K562 (cell line): ENCODE results near the gene MCMBP. TPM values are rescaled to one million over a fixed set of nuclear protein-coding genes. Genes with fewer than 3 reads are reported as not detected.

Experiments
- ATAC-seq: fragments of 200-7000 bp; cut with Tn5 transposase; 3 replicates; pipeline ENCODE4 v1.9.1; 2020; ENCODE audit warnings: moderate library complexity
- BruUV-seq: library from RNA; stranded (reverse); fragments of 400-500 nt; replicated peaks from 2 replicates; lab custom pipeline; 2021; lab: Mats Ljungman, UMichigan
- CTCF ChIA-PET: fragments of 300-600 bp; formaldehyde crosslinking; extraction: SDS; loops from one replicate; lab custom pipeline; 2021; ENCODE audit warnings: low intra/inter-chr PET ratio; lab: Yijun Ruan, JAX
- POLR2A ChIA-PET: fragments of 300-600, 350-650 bp; sonication (Branson Sonifier 250); formaldehyde crosslinking; extraction: SDS; loops from one replicate; lab custom pipeline; 2021; ENCODE audit warnings: antibody characterized with exemption, inconsistent platforms; lab: Yijun Ruan, JAX
- DNase-seq, 4 experiments: peaks; one replicate each; pipeline versions ENCODE4 v3.0.0 to v3.0.0-alpha.2; 2011 to 2018; ENCODE audit warnings: low spot score in 3 of 4, mixed read lengths in 3 of 4; ENCODE audit errors: extremely low read depth in 1 of 4
- FAIRE-seq: peaks from 2 replicates; lab custom pipeline; 2011; peaks lifted over from hg19 to GRCh38; lab: Jason Lieb, UNC
- H2AFZ ChIP-seq: 2 replicates; pipeline ENCODE4 v1.6.0; 2011; ENCODE audit warnings: low read depth, low read length, control low read depth, inconsistent platforms
- H3K27ac ChIP-seq: fragments of 200-600 bp; 3 replicates; pipeline ENCODE4 v1.8.0; 2011; ENCODE audit warnings: low read depth, mild to moderate bottlenecking, control low read depth, inconsistent platforms, low read length, moderate library complexity, mixed read lengths; ENCODE audit errors: extremely low read depth
- H3K27me3 ChIP-seq, 2 experiments: fragments of 300-600 bp in 1 of 2; 2 replicates in 1 of 2; 3 replicates in 1 of 2; pipeline versions ENCODE4 v1.6.0 to v1.8.0; 2011; ENCODE audit warnings: inconsistent platforms in 2 of 2, low read length in 2 of 2, mild to moderate bottlenecking in 1 of 2, mixed read lengths in 1 of 2, moderate library complexity in 1 of 2; ENCODE audit not compliant: control insufficient read depth in 2 of 2, insufficient read depth in 2 of 2
- H3K36me3 ChIP-seq: fragments of 300-600 bp; 3 replicates; pipeline ENCODE4 v1.8.0; 2011; ENCODE audit warnings: mild to moderate bottlenecking, low read length, inconsistent platforms; ENCODE audit not compliant: control insufficient read depth, insufficient read depth
- H3K4me1 ChIP-seq, 2 experiments: fragments of 200-600 bp in 1 of 2; replicated peaks in 1 of 2; 2 replicates in 1 of 2; 3 replicates in 1 of 2; pipeline versions ENCODE4 v1.5.1 to v1.8.0; 2011; ENCODE audit warnings: inconsistent platforms in 2 of 2, low read length in 2 of 2, mild to moderate bottlenecking in 1 of 2, mixed read lengths in 1 of 2, moderate library complexity in 1 of 2; ENCODE audit not compliant: control insufficient read depth in 2 of 2, insufficient read depth in 2 of 2
- H3K4me2 ChIP-seq: 2 replicates; pipeline ENCODE4 v1.6.1; 2011; ENCODE audit warnings: low read length, control low read depth, inconsistent platforms, mixed read lengths; ENCODE audit not compliant: insufficient read depth
- H3K4me3 ChIP-seq: fragments of 200-600 bp; sonication (generic), shearing (Covaris generic); 2 replicates; pipeline ENCODE4 v1.5.1; 2016; ENCODE audit warnings: control low read depth, inconsistent platforms
- H3K79me2 ChIP-seq: fragments of 200-600 bp; 3 replicates; pipeline ENCODE4 v1.8.0; 2011; ENCODE audit warnings: low read length, inconsistent platforms; ENCODE audit not compliant: control insufficient read depth, insufficient read depth
- H3K9ac ChIP-seq, 2 experiments: 2 replicates each; pipeline versions ENCODE4 v1.6.0 to v1.6.1; 2011; ENCODE audit warnings: low read depth in 2 of 2, low read length in 2 of 2, control low read depth in 1 of 2, inconsistent platforms in 1 of 2, mild to moderate bottlenecking in 1 of 2, mixed read lengths in 1 of 2; ENCODE audit not compliant: insufficient read depth in 1 of 2
- H3K9me1 ChIP-seq: one replicate; pipeline ENCODE4 v1.6.0; 2011; ENCODE audit warnings: inconsistent platforms, mild to moderate bottlenecking, low read length, moderate library complexity; ENCODE audit not compliant: control insufficient read depth, insufficient read depth
- H3K9me3 ChIP-seq: replicated peaks from 2 replicates; pipeline ENCODE4 v1.5.1; 2011; ENCODE audit warnings: low read depth, low read length, inconsistent platforms; ENCODE audit not compliant: control insufficient read depth, insufficient read depth
- H4K20me1 ChIP-seq: replicated peaks from 2 replicates; pipeline ENCODE4 v1.6.1; 2011; ENCODE audit warnings: low read length, inconsistent platforms, mixed read lengths; ENCODE audit not compliant: control insufficient read depth, insufficient read depth
- BDP1 ChIP-seq: IDR thresholded peaks from 3 replicates; pipeline ENCODE4 v1.6.1; 2011; ENCODE audit not compliant: insufficient read length, insufficient read depth
- CBFA2T3 ChIP-seq: fragments of 450-650 bp; IDR thresholded peaks from 2 replicates; pipeline ENCODE4 v1.6.1; 2017
- CEBPG ChIP-seq, 3 experiments: fragments of 200-800 bp in 1 of 3; sonication (Bioruptor generic) in 1 of 3; sonication (generic) in 1 of 3; formaldehyde crosslinking in 1 of 3; IDR thresholded peaks in 2 of 3; conservative IDR thresholded peaks in 1 of 3; 2 replicates each; pipeline versions ENCODE4 v1.6.1 to v1.8.0; 2016 to 2022; ENCODE audit warnings: missing compliant biosample characterization in 2 of 3, missing genetic modification characterization in 2 of 3, mild to moderate bottlenecking in 1 of 3, missing genetic modification reagents in 1 of 3
- PPARD ChIP-seq: fragments of 250-450 bp; sonication (Bioruptor Pico); IDR thresholded peaks from 2 replicates; pipeline ENCODE4 v1.8.0; 2022; ENCODE audit warnings: inconsistent platforms, mild to moderate bottlenecking, moderate library complexity
- TCF3 ChIP-seq: sonication (generic); formaldehyde crosslinking; IDR thresholded peaks from 2 replicates; pipeline ENCODE4 v1.4.0; 2020; ENCODE audit warnings: mild to moderate bottlenecking, missing genetic modification reagents
- TRIM24 ChIP-seq, 2 experiments: fragments of 450-650 bp; IDR thresholded peaks; 2 replicates each; pipeline ENCODE4 v1.6.1; 2016
- ZBTB17 ChIP-seq: fragments of 450-650 bp; formaldehyde crosslinking; IDR thresholded peaks from 2 replicates; pipeline ENCODE4 v1.4.0; 2020; ENCODE audit warnings: mild to moderate bottlenecking
- ZNF41 ChIP-seq: fragments of 250-450 bp; sonication (Bioruptor Pico); conservative IDR thresholded peaks from 2 replicates; pipeline ENCODE4 v1.4.0; 2020; ENCODE audit warnings: mild to moderate bottlenecking
- ZSCAN32 ChIP-seq: fragments of 450-650 bp; formaldehyde crosslinking; IDR thresholded peaks from 2 replicates; pipeline ENCODE4 v1.4.0; 2020; ENCODE audit warnings: mild to moderate bottlenecking, moderate library complexity
- WGBS: fragments of 100-300 bp; shearing (Covaris generic); methylation state at CpG from one replicate; pipeline ENCODE4 v1.1.6; 2016; ENCODE audit warnings: low coverage, mixed read lengths; ENCODE audit not compliant: insufficient coverage; ENCODE audit errors: missing lambda C conversion rate; 5-methylcytosine and 5-hydroxymethylcytosine counted together
- in situ Hi-C: fragments of 300-500 bp; cut with MboI; formaldehyde crosslinking; loops from 4 replicates; pipeline ENCODE4 v1.15.0; 2018; ENCODE audit warnings: inconsistent platforms, mixed read lengths
- intact Hi-C: fragments of 100-400 bp; cut with micrococcal nuclease; formaldehyde crosslinking; loops from 2 replicates; pipeline ENCODE4 v1.14.2; 2022
- polyA plus RNA-seq, 8 experiments: library from polyadenylated mRNA; depleted of rRNA in 4 of 8; stranded (reverse) in 5 of 8; unstranded in 3 of 8; fragments of >200 nt; fragmentation: Nextera tagmentation in 2 of 8; fragmentation: Illumina TruSeq in 1 of 8; extraction: Ambion mirVana in 2 of 8; extraction: Trizol in 1 of 8; gene quantifications; 2 replicates each; pipeline versions ENCODE4 v1.2.1 to v1.2.3, GENCODE V29; 2011 to 2014; ENCODE audit warnings: inconsistent platforms in 1 of 8, missing spikeins in 1 of 8
- total RNA-seq, 7 experiments: library from RNA; depleted of rRNA in 6 of 7; stranded (reverse); fragments of >200 nt in 6 of 7; fragmentation: Illumina TruSeq in 2 of 7; extraction: Trizol in 2 of 7; gene quantifications; 2 replicates each; pipeline versions ENCODE4 v1.2.1 to v1.2.3, GENCODE V29; 2011 to 2021; ENCODE audit warnings: low replicate concordance in 1 of 7
- TF ChIP-seq, protein P1 (sequence below): fragments of 450-650 bp; IDR thresholded peaks from one replicate; pipeline ENCODE4 v1.6.1; 2018; ENCODE audit warnings: mild to moderate bottlenecking, moderate library complexity; ENCODE audit not compliant: partially characterized antibody
- TF ChIP-seq, protein P2 (sequence below): fragments of 250-450 bp; sonication (Bioruptor Pico); IDR thresholded peaks from 2 replicates; pipeline ENCODE4 v1.8.0; 2021; ENCODE audit warnings: moderate library complexity, mild to moderate bottlenecking, inconsistent platforms
- TF ChIP-seq, protein P3 (sequence below): fragments of 450-650 bp; conservative IDR thresholded peaks from 2 replicates; pipeline ENCODE4 v1.6.1; 2016; ENCODE audit warnings: missing genetic modification characterization, low read depth, mild to moderate bottlenecking, control low read depth, missing compliant biosample characterization
- TF ChIP-seq, protein P4 (sequence below): fragments of 450-650 bp; IDR thresholded peaks from 2 replicates; pipeline ENCODE4 v1.6.1; 2016; ENCODE audit warnings: borderline replicate concordance

MCMBP gene
- total and polyA plus RNA-seq, 9 of the 15 experiments (the other 6 are each of a cell fraction or from before 2014, with no cell fraction given): 11.2 to 74.3 (median 50.5) TPM

DNA sequence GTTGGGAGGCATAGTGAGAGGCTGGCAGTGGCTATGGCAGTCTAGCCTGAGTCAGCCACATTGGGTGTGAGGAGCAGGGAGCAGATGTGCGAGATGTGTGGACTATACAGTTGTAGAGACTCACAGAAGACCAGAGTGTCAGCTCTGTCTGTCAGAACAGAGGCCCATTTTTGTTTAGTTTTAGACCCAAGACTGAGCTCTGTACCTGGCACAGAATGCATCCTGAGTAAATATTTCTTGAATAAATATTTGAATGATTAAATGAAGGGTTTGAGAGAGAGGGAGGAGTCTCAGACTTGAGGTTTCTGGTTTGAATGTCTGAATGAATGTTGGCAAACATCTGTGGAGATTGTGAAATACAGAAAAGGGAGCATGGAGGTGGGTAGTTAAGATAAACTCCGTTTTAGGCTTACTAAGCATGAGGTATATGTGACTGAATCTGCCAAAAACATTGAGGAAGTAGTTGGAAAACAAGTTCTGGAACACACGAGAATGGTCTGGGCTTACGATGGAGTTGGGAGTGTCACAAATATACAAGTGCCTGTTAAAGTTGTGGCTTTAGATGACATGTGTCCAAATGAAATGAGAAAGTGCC is 23.5 kb upstream of the MCMBP start:
- ChIA-PET CTCF (no interaction called here), POLR2A (interaction anchor here (1.0 to 2.0 kb wide), 2 partner anchors 10 to 24 kb away, joined by 4 to 7 read pairs; partner anchors contain the start of gene MCMBP)
- H3K79me2 ChIP-seq: peaks cover 87% of the 10 kb centered on the region
- FAIRE-seq (peak; percentile 55), DNase-seq (no peak), ATAC-seq (no peak)
- H3K27ac ChIP-seq: peak overlapping the region; percentile 40; the same call in 1 of the 3 replicates
- peaks cover 51% of the 10 kb centered on the region for H3K36me3 ChIP-seq
- no peaks in the 10 kb centered on the region for H3K9me1 ChIP-seq
- in situ Hi-C loops (no loop called here), intact Hi-C loops (no loop called here)
- H2AFZ ChIP-seq: no peak overlapping the region
- BruUV-seq: no TSS peak
- H4K20me1 ChIP-seq: peaks cover 6% of the 10 kb centered on the region; the same call in 1 of the 2 replicates
- H3K9me3 ChIP-seq: no peaks in the 10 kb centered on the region; the same call in 1 of the 2 replicates
- WGBS: 2% methylated on average over 3 of the region's 4 CpGs
- no peak overlapping the region for H3K4me3 ChIP-seq
- H3K27me3 ChIP-seq: no peaks in the 10 kb centered on the region
- H3K9ac ChIP-seq: peak overlapping the region; percentile 12 to 69; a peak in 1 of 4 replicates
- 0 out of 2 replicates have a peak overlapping the region, but pooled peaks have one; percentile 11 for H3K4me2 ChIP-seq
- peaks cover 0 to 16% of the 10 kb centered on the region in 2 experiments; a peak in 3 of 5 replicates for H3K4me1 ChIP-seq
- TF ChIP-seq TRIM24 (IDR thresholded peaks at IDR 0.05) (0 out of 4 replicates have a peak, but pooled peaks of 1 of the 2 experiments have one; percentile 17), BDP1 (no peak), ZSCAN32 (CRISPR knock-in tag) (no peak), ZBTB17 (CRISPR knock-in tag) (no peak), TCF3 (CRISPR knock-in tag) (peak; percentile 36; the same call in 1 of the 2 replicates), CEBPG (CRISPR knock-in tag; IDR thresholded peaks at IDR 0.05) (peak; percentile 64), CEBPG (tag; conservative IDR thresholded peaks at IDR 0.05 in 1 of 2, IDR thresholded peaks at IDR 0.05 in 1 of 2) (peak; percentile 75 to 89), PPARD (CRISPR knock-in tag) (no peak), CBFA2T3 (peak; percentile 22; the same call in 1 of the 2 replicates), ZNF41 (CRISPR knock-in tag) (no peak)
- TF ChIP-seq, protein P1, sequence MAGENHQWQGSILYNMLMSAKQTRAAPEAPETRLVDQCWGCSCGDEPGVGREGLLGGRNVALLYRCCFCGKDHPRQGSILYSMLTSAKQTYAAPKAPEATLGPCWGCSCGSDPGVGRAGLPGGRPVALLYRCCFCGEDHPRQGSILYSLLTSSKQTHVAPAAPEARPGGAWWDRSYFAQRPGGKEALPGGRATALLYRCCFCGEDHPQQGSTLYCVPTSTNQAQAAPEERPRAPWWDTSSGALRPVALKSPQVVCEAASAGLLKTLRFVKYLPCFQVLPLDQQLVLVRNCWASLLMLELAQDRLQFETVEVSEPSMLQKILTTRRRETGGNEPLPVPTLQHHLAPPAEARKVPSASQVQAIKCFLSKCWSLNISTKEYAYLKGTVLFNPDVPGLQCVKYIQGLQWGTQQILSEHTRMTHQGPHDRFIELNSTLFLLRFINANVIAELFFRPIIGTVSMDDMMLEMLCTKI: no peak
- TF ChIP-seq, protein P2, sequence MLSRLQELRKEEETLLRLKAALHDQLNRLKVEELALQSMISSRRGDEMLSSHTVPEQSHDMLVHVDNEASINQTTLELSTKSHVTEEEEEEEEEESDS (CRISPR knock-in tag): no peak
- TF ChIP-seq, protein P3, sequence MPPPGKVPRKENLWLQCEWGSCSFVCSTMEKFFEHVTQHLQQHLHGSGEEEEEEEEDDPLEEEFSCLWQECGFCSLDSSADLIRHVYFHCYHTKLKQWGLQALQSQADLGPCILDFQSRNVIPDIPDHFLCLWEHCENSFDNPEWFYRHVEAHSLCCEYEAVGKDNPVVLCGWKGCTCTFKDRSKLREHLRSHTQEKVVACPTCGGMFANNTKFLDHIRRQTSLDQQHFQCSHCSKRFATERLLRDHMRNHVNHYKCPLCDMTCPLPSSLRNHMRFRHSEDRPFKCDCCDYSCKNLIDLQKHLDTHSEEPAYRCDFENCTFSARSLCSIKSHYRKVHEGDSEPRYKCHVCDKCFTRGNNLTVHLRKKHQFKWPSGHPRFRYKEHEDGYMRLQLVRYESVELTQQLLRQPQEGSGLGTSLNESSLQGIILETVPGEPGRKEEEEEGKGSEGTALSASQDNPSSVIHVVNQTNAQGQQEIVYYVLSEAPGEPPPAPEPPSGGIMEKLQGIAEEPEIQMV (tag): no peak
- TF ChIP-seq, protein P4, sequence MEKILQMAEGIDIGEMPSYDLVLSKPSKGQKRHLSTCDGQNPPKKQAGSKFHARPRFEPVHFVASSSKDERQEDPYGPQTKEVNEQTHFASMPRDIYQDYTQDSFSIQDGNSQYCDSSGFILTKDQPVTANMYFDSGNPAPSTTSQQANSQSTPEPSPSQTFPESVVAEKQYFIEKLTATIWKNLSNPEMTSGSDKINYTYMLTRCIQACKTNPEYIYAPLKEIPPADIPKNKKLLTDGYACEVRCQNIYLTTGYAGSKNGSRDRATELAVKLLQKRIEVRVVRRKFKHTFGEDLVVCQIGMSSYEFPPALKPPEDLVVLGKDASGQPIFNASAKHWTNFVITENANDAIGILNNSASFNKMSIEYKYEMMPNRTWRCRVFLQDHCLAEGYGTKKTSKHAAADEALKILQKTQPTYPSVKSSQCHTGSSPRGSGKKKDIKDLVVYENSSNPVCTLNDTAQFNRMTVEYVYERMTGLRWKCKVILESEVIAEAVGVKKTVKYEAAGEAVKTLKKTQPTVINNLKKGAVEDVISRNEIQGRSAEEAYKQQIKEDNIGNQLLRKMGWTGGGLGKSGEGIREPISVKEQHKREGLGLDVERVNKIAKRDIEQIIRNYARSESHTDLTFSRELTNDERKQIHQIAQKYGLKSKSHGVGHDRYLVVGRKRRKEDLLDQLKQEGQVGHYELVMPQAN: no peak
